Endothelial cell of umbilical vein (primary cell): ENCODE data around the gene EFHC2. TPM values are rescaled to one million over a fixed set of nuclear protein-coding genes. Genes with fewer than 3 reads are reported as not detected.

Source experiments
- BruUV-seq: library from RNA; stranded (reverse); fragments of 400-500 nt; replicated peaks from 2 replicates; lab custom pipeline; 2021; lab: Mats Ljungman, UMichigan
- CTCF ChIA-PET: fragments of 300-600, 350-600 bp; sonication (Branson Sonifier 250); formaldehyde crosslinking; loops from one replicate; lab custom pipeline; 2021; ENCODE audit warnings: antibody characterized with exemption, inconsistent platforms; lab: Charles Lee
- POLR2A ChIA-PET: fragments of 300-600, 350-600 bp; sonication (Branson Sonifier 250); formaldehyde crosslinking; loops from one replicate; lab custom pipeline; 2021; ENCODE audit warnings: antibody characterized with exemption, inconsistent platforms; lab: Charles Lee
- DNase-seq: peaks from one replicate; pipeline ENCODE4 v3.0.0-alpha.2; 2011; ENCODE audit warnings: low read depth, low spot score
- FAIRE-seq: peaks from 2 replicates; lab custom pipeline; 2011; peaks lifted over from hg19 to GRCh38; lab: Jason Lieb, UNC
- H2AFZ ChIP-seq: 2 replicates; pipeline ENCODE4 v1.6.0; 2012; ENCODE audit warnings: low read depth, low read length, control low read depth, inconsistent platforms
- H3K27ac ChIP-seq: 2 replicates; pipeline ENCODE4 v1.5.1; 2011; ENCODE audit warnings: low read depth, mild to moderate bottlenecking, control low read depth, low read length, moderate library complexity; ENCODE audit not compliant: insufficient read depth
- H3K27me3 ChIP-seq, 2 experiments: 2 replicates each; pipeline versions ENCODE4 v1.6.0 to v1.6.1; 2011; ENCODE audit warnings: low read length in 2 of 2, mixed read lengths in 1 of 2; ENCODE audit not compliant: control insufficient read depth in 2 of 2, insufficient read depth in 2 of 2
- H3K36me3 ChIP-seq, 2 experiments: 2 replicates in 1 of 2; 3 replicates in 1 of 2; pipeline ENCODE4 v1.5.1; 2011; ENCODE audit warnings: low read length in 2 of 2, mild to moderate bottlenecking in 1 of 2, moderate library complexity in 1 of 2; ENCODE audit not compliant: control insufficient read depth in 2 of 2, insufficient read depth in 2 of 2; ENCODE audit errors: extremely low read depth in 1 of 2
- H3K4me1 ChIP-seq: 3 replicates; pipeline ENCODE4 v1.5.1; 2011; ENCODE audit warnings: mild to moderate bottlenecking, low read length; ENCODE audit not compliant: control insufficient read depth, insufficient read depth; ENCODE audit errors: extremely low read depth
- H3K4me2 ChIP-seq: 2 replicates; pipeline ENCODE4 v1.6.1; 2011; ENCODE audit warnings: low read length, control low read depth, mixed read lengths; ENCODE audit not compliant: insufficient read depth
- H3K4me3 ChIP-seq, 3 experiments: fragments of 200-600 bp in 1 of 3; sonication (generic), shearing (Covaris generic) in 1 of 3; replicated peaks in 1 of 3; 2 replicates each; pipeline ENCODE4 v1.5.1; 2011 to 2016; ENCODE audit warnings: control low read depth in 3 of 3, low read length in 3 of 3, mild to moderate bottlenecking in 2 of 3, inconsistent platforms in 1 of 3, low read depth in 1 of 3, moderate library complexity in 1 of 3; ENCODE audit not compliant: insufficient read depth in 1 of 3
- H3K79me2 ChIP-seq: 2 replicates; pipeline ENCODE4 v1.6.0; 2012; ENCODE audit warnings: low read length, inconsistent platforms; ENCODE audit not compliant: control insufficient read depth, insufficient read depth
- H3K9ac ChIP-seq: replicated peaks from 2 replicates; pipeline ENCODE3; 2011; ENCODE audit warnings: low read length, control low read depth; ENCODE audit not compliant: insufficient read depth; ENCODE audit errors: extremely low read depth
- H3K9me1 ChIP-seq: replicated peaks from 3 replicates; pipeline ENCODE4 v1.6.0; 2011; ENCODE audit warnings: mild to moderate bottlenecking, low read length; ENCODE audit not compliant: control insufficient read depth, insufficient read depth; ENCODE audit errors: extremely low read depth
- H3K9me3 ChIP-seq: replicated peaks from 2 replicates; pipeline ENCODE4 v1.5.1; 2012; ENCODE audit warnings: low read length, inconsistent platforms; ENCODE audit not compliant: control insufficient read depth, insufficient read depth
- H4K20me1 ChIP-seq: replicated peaks from 2 replicates; pipeline ENCODE3; 2011; ENCODE audit warnings: mild to moderate bottlenecking, low read length; ENCODE audit not compliant: control insufficient read depth, insufficient read depth; ENCODE audit errors: extremely low read depth
- EZH2 ChIP-seq: IDR thresholded peaks from 2 replicates; pipeline ENCODE4 v1.6.1; 2012; ENCODE audit warnings: borderline replicate concordance, low read depth, mild to moderate bottlenecking, moderate library complexity, low read length, inconsistent platforms; ENCODE audit not compliant: severe bottlenecking
- FOS ChIP-seq: IDR thresholded peaks from 2 replicates; pipeline ENCODE4 v1.6.1; 2011; ENCODE audit warnings: mild to moderate bottlenecking, low read length, moderate library complexity, borderline replicate concordance; ENCODE audit not compliant: insufficient read depth
- GATA2 ChIP-seq: IDR thresholded peaks from 2 replicates; pipeline ENCODE4 v1.7.0; 2011; ENCODE audit warnings: low read depth, mild to moderate bottlenecking, moderate library complexity, mixed read lengths, low read length; ENCODE audit not compliant: insufficient read length, insufficient read depth
- JUN ChIP-seq: IDR thresholded peaks from 2 replicates; pipeline ENCODE4 v1.6.1; 2011; ENCODE audit warnings: borderline replicate concordance, low read depth; ENCODE audit not compliant: insufficient read length, insufficient read depth
- MAX ChIP-seq: IDR thresholded peaks from 2 replicates; pipeline ENCODE4 v1.6.1; 2011; ENCODE audit not compliant: insufficient read depth, insufficient read length
- MYC ChIP-seq: IDR thresholded peaks from one replicate; pipeline ENCODE4 v1.6.1; 2011; ENCODE audit warnings: mild to moderate bottlenecking, low read depth, low read length
- POLR2A ChIP-seq: IDR thresholded peaks from 2 replicates; pipeline ENCODE4 v1.6.1; 2012; ENCODE audit warnings: low read depth, mild to moderate bottlenecking, control low read depth, low read length
- POLR2AphosphoS5 ChIP-seq: IDR thresholded peaks from 2 replicates; pipeline ENCODE4 v1.6.1; 2012; ENCODE audit warnings: low read depth, mild to moderate bottlenecking, control low read depth, low read length, moderate library complexity; ENCODE audit not compliant: insufficient read depth
- dilution Hi-C: fragments of 300-500 bp; cut with MboI; formaldehyde crosslinking; loops from one replicate; pipeline ENCODE4 v1.15.0; 2019; ENCODE audit warnings: low sequenced_read_pairs; ENCODE audit not compliant: extremely low pct_ligation_motif_present
- intact Hi-C: fragments of 100-400 bp; cut with micrococcal nuclease; formaldehyde crosslinking; loops from one replicate; pipeline ENCODE4 v1.10.0; 2022
- polyA plus RNA-seq, 4 experiments: library from polyadenylated mRNA; depleted of rRNA in 3 of 4; stranded (reverse) in 3 of 4; unstranded in 1 of 4; fragments of >200 nt; gene quantifications; 2 replicates each; pipeline versions ENCODE4 v1.2.1 to v1.2.3, GENCODE V29; 2011 to 2012; ENCODE audit warnings: missing spikeins in 1 of 4
- total RNA-seq: library from RNA; stranded (reverse); gene quantifications from 2 replicates; pipeline ENCODE4 v1.2.3, GENCODE V29; 2021
- TF ChIP-seq, protein P1 (sequence below), 2 donors: IDR thresholded peaks; 1 replicate in 1 of 2; 2 replicates in 1 of 2; pipeline ENCODE4 v1.5.1; 2011; ENCODE audit warnings: low read length in 2 of 2, mild to moderate bottlenecking in 2 of 2, moderate library complexity in 2 of 2, control low read depth in 1 of 2, inconsistent platforms in 1 of 2, low read depth in 1 of 2; ENCODE audit not compliant: insufficient read depth in 1 of 2; ENCODE audit errors: extremely low read depth in 1 of 2

EFHC2 gene
- total and polyA plus RNA-seq, 2 donors (not counting 3 experiments of a cell fraction or from before 2014, with no cell fraction given) = not detected

DNA sequence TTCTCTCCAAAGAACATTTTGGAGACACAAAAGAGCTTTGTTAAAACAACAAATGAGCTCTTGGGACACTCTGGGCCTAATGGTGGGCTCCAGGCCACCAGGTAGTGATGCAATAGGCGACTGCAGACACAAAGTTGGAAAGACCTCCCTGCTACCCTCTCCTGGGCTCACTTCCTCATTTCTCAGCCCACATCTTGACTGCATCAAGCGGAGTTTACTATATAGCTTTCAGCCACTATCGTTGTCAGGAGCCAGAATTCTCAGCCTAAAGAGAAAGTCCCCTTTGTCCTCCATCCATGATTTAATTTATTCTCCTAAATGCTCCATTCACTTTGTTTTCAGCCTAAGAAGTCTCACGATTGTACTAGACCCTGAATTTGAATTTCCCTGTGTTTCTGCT lies 114.9 kb downstream of the EFHC2 start:
- Histone ChIP-seq H3K9me3 (no peaks in the 10 kb centered on the region), H3K27ac (no peak overlapping the region), H3K9me1 (no peaks in the 10 kb centered on the region), H3K27me3 (no peaks in the 10 kb centered on the region), H3K4me2 (no peak overlapping the region), H3K9ac (no peak overlapping the region), H3K4me1 (no peaks in the 10 kb centered on the region), H3K36me3 (no peaks in the 10 kb centered on the region), H2AFZ (no peak overlapping the region), H3K79me2 (no peaks in the 10 kb centered on the region), H4K20me1 (no peaks in the 10 kb centered on the region), H3K4me3 (no peak overlapping the region)
- intact Hi-C loops (no loop called here), dilution Hi-C loops (no loop called here)
- no peak for DNase-seq
- BruUV-seq = no TSS peak
- TF ChIP-seq POLR2A (no peak), MYC (no peak), JUN (no peak), POLR2AphosphoS5 (no peak), GATA2 (no peak), MAX (no peak), FOS (no peak), EZH2 (no peak)
- TF ChIP-seq, protein P1, sequence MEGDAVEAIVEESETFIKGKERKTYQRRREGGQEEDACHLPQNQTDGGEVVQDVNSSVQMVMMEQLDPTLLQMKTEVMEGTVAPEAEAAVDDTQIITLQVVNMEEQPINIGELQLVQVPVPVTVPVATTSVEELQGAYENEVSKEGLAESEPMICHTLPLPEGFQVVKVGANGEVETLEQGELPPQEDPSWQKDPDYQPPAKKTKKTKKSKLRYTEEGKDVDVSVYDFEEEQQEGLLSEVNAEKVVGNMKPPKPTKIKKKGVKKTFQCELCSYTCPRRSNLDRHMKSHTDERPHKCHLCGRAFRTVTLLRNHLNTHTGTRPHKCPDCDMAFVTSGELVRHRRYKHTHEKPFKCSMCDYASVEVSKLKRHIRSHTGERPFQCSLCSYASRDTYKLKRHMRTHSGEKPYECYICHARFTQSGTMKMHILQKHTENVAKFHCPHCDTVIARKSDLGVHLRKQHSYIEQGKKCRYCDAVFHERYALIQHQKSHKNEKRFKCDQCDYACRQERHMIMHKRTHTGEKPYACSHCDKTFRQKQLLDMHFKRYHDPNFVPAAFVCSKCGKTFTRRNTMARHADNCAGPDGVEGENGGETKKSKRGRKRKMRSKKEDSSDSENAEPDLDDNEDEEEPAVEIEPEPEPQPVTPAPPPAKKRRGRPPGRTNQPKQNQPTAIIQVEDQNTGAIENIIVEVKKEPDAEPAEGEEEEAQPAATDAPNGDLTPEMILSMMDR (IDR thresholded peaks at IDR 0.05; ENCODE audit: extremely low read depth in 1 of 2, insufficient read depth in 1 of 2, low read depth in 1 of 2, low read length in 2 of 2) = no peak
- ChIA-PET CTCF (no interaction called here), POLR2A (no interaction called here)
- no peak for FAIRE-seq
